ENCODE measurements around the gene P2RX3.

Gene P2RX3

GRCh38 chr11:57322256-57323166 is 15.6 kb upstream of the P2RX3 start (continued):
- TF ChIP-seq ZNF16 (tag by site-specific recombination; IDR thresholded peaks at IDR 0.05; ENCODE audit: low read depth): no peak
- peak; percentile 70 for TF ChIP-seq IKZF3 (tag by site-specific recombination; IDR thresholded peaks at IDR 0.05)
- no peak for TF ChIP-seq ZNF211 (tag by site-specific recombination; IDR thresholded peaks at IDR 0.05; ENCODE audit: low read depth)
- TF ChIP-seq ZNF398 (tag by site-specific recombination; IDR thresholded peaks at IDR 0.05): peak; percentile 97
- TF ChIP-seq ZBTB17 (tag by site-specific recombination; IDR thresholded peaks at IDR 0.05): no peak
- no peak for TF ChIP-seq ZNF175 (tag by site-specific recombination; IDR thresholded peaks at IDR 0.05)
- no peak for TF ChIP-seq ZNF677 (tag by site-specific recombination; IDR thresholded peaks at IDR 0.05)
- no peak for TF ChIP-seq ZNF747 (tag by site-specific recombination; IDR thresholded peaks at IDR 0.05)
- TF ChIP-seq SP7 (tag by site-specific recombination; IDR thresholded peaks at IDR 0.05): 0 out of 2 replicates have a peak, but pooled peaks have one; percentile 19
- no peak for TF ChIP-seq ZNF837 (tag by site-specific recombination; IDR thresholded peaks at IDR 0.05)
- no peak for TF ChIP-seq AEBP2 (tag by site-specific recombination; IDR thresholded peaks at IDR 0.05; ENCODE audit: borderline replicate concordance)
- TF ChIP-seq GLIS2 (tag by site-specific recombination; IDR thresholded peaks at IDR 0.05): peak; percentile 63
- no peak for TF ChIP-seq ZBTB7A (tag by site-specific recombination; IDR thresholded peaks at IDR 0.05; ENCODE audit: low read depth)
- no peak for TF ChIP-seq ZSCAN16 (tag by site-specific recombination; IDR thresholded peaks at IDR 0.05)
- no peak for TF ChIP-seq ZNF391 (tag by site-specific recombination; IDR thresholded peaks at IDR 0.05; ENCODE audit: borderline replicate concordance, low read depth)
- no peak for TF ChIP-seq ZNF561 (tag by site-specific recombination; IDR thresholded peaks at IDR 0.05; ENCODE audit: borderline replicate concordance)
- TF ChIP-seq ZBTB11 (tag by site-specific recombination; conservative IDR thresholded peaks at IDR 0.05; ENCODE audit: low read depth): no peak
- no peak for TF ChIP-seq ZBTB44 (tag by site-specific recombination; IDR thresholded peaks at IDR 0.05)
- no peak for TF ChIP-seq MZF1 (tag by site-specific recombination; IDR thresholded peaks at IDR 0.05; ENCODE audit: borderline replicate concordance)
- TF ChIP-seq HOXD13 (CRISPR knock-in tag; IDR thresholded peaks at IDR 0.05; ENCODE audit: borderline replicate concordance): no peak
- no peak for TF ChIP-seq ZBTB49 (tag by site-specific recombination; IDR thresholded peaks at IDR 0.05; ENCODE audit: low read depth)
- TF ChIP-seq ZNF302 (tag by site-specific recombination; IDR thresholded peaks at IDR 0.05; ENCODE audit: low read depth): no peak
- TF ChIP-seq SP2 (tag by site-specific recombination; IDR thresholded peaks at IDR 0.05): peak; percentile 62
- TF ChIP-seq PBX3 (CRISPR knock-in tag; IDR thresholded peaks at IDR 0.05): no peak
- peak; percentile 84 for TF ChIP-seq ZNF341 (tag by site-specific recombination; IDR thresholded peaks at IDR 0.05; ENCODE audit: low read depth)
- no peak for TF ChIP-seq ZNF114 (tag by site-specific recombination; IDR thresholded peaks at IDR 0.05)
- no peak for TF ChIP-seq YY2 (tag by site-specific recombination; IDR thresholded peaks at IDR 0.05)
